DMS 273 (cell line): Measurements from ENCODE around the gene YBX2.
A peak's percentile ranks its signal among the peaks of the same experiment; 100 is the strongest.
"Not testable (repeated sequence)": the region's sequence is repeated elsewhere in the genome, so short reads cannot be mapped to it uniquely, and the experiment has no call there.

Experiments used
- DNase-seq: peaks from one replicate; lab custom pipeline; 2025; ENCODE audit not compliant: unreplicated experiment; lab: John Stamatoyannopoulos, UW

Gene YBX2

GRCh38 chr17:7294614-7295153, at the start of gene YBX2:
Gene YBX2, minus strand, starts transcription at chr17:7294639. Its CDS starts 139 bp downstream, at chr17:7294500.
- peak; percentile 86 for DNase-seq

GRCh38 chr17:7343250-7343649, 48.8 kb upstream of the YBX2 start:
- no peak for DNase-seq

- no peak for DNase-seq
These were observed 47.4 kb upstream of the YBX2 start for GRCh38 chr17:7341842-7342241.

- DNase-seq = peak; percentile 17
These were observed 45.7 kb upstream of the YBX2 start for GRCh38 chr17:7340179-7340578.

GRCh38 chr17:7337600-7337999, 43.2 kb upstream of the YBX2 start:
- not testable (repeated sequence) for DNase-seq

- DNase-seq = no peak
These were observed 42.1 kb upstream of the YBX2 start, which contains the start of gene ACAP1 for GRCh38 chr17:7336240-7337175. Gene ACAP1, plus strand, starts transcription at chr17:7336529. Its CDS starts 206 bp downstream, at chr17:7336735.

- not testable (repeated sequence) for DNase-seq
These were observed 41.3 kb upstream of the YBX2 start for GRCh38 chr17:7335765-7336164.

- no peak for DNase-seq
These were observed 40.6 kb upstream of the YBX2 start for GRCh38 chr17:7334938-7335538.

- DNase-seq = not testable (repeated sequence)
These were observed 38.2 kb upstream of the YBX2 start for GRCh38 chr17:7332600-7333069.

- DNase-seq = no peak
These were observed 37.7 kb upstream of the YBX2 start for GRCh38 chr17:7332111-7332510.

- DNase-seq = no peak
These were observed 36.2 kb upstream of the YBX2 start for GRCh38 chr17:7330638-7331015.

- DNase-seq = peak; percentile 84
These were observed 35.7 kb upstream of the YBX2 start for GRCh38 chr17:7329997-7330637.

- peak; percentile 98 for DNase-seq
These were observed 35.0 kb upstream of the YBX2 start for GRCh38 chr17:7329374-7329996.

- DNase-seq = peak; percentile 63
These were observed 34.5 kb upstream of the YBX2 start, which contains the start of gene NEURL4 for GRCh38 chr17:7328840-7329373. Gene NEURL4, minus strand, starts transcription at chr17:7329335. Its CDS starts 23 bp downstream, at chr17:7329312.

- no peak for DNase-seq
These were observed 33.6 kb upstream of the YBX2 start for GRCh38 chr17:7328009-7328408.

GRCh38 chr17:7327501-7327900, 33.1 kb upstream of the YBX2 start:
- DNase-seq = no peak

- no peak for DNase-seq
These were observed 32.6 kb upstream of the YBX2 start for GRCh38 chr17:7327056-7327455.

GRCh38 chr17:7326186-7326585, 31.7 kb upstream of the YBX2 start:
- DNase-seq = no peak

GRCh38 chr17:7325031-7325528, 30.6 kb upstream of the YBX2 start:
- DNase-seq = no peak

- DNase-seq = no peak
These were observed 30.0 kb upstream of the YBX2 start for GRCh38 chr17:7324438-7324779.
